IMR-90 (cell line): ENCODE results near the gene C11orf42. TPM values are rescaled to one million over a fixed set of nuclear protein-coding genes. Genes with fewer than 3 reads are reported as not detected.
A peak's percentile ranks its signal among the peaks of the same experiment; 100 is the strongest.

Experiments
- ATAC-seq: fragments of 200-7000 bp; cut with Tn5 transposase; 2 replicates; pipeline ENCODE4 v1.9.1; 2020; ENCODE audit warnings: low read depth, mild to moderate bottlenecking, moderate library complexity
- BruUV-seq: library from RNA; stranded (reverse); fragments of 400-500 nt; replicated peaks from 2 replicates; lab custom pipeline; 2021; lab: Mats Ljungman, UMichigan
- CTCF ChIA-PET: fragments of 300-600 bp; formaldehyde crosslinking; extraction: SDS; loops from one replicate; lab custom pipeline; 2021; ENCODE audit warnings: antibody characterized with exemption; lab: Yijun Ruan, JAX
- POLR2A ChIA-PET: fragments of 300-600 bp; sonication (Branson Sonifier 250); formaldehyde crosslinking; loops from one replicate; lab custom pipeline; 2022; ENCODE audit warnings: antibody characterized with exemption; ENCODE audit not compliant: unreplicated experiment; lab: Charles Lee
- DNase-seq: peaks from one replicate; pipeline ENCODE4 v3.0.0; 2013
- H2AFZ ChIP-seq: replicated peaks from 2 replicates; pipeline ENCODE3; 2013; ENCODE audit warnings: low read length, mild to moderate bottlenecking; ENCODE audit not compliant: poor library complexity
- H2AK5ac ChIP-seq: 2 replicates; pipeline ENCODE4 v1.6.1; 2013; ENCODE audit warnings: low read depth, low read length, inconsistent platforms
- H2AK9ac ChIP-seq: replicated peaks from 2 replicates; pipeline ENCODE3; 2013; ENCODE audit warnings: mild to moderate bottlenecking, low read depth, low read length, moderate library complexity; ENCODE audit not compliant: poor library complexity
- H2BK120ac ChIP-seq: 2 replicates; pipeline ENCODE4 v1.6.1; 2013; ENCODE audit warnings: low read depth, low read length, inconsistent platforms
- H2BK15ac ChIP-seq: 3 replicates; pipeline ENCODE4 v1.6.1; 2013; ENCODE audit warnings: low read depth, low read length, inconsistent platforms
- H2BK20ac ChIP-seq: 2 replicates; pipeline ENCODE4 v1.6.1; 2013; ENCODE audit warnings: low read depth, mild to moderate bottlenecking, inconsistent platforms, low read length, moderate library complexity
- H2BK5ac ChIP-seq: 2 replicates; pipeline ENCODE4 v1.6.1; 2013; ENCODE audit warnings: mild to moderate bottlenecking, low read depth, low read length, inconsistent platforms; ENCODE audit not compliant: poor library complexity, severe bottlenecking
- H3K14ac ChIP-seq: replicated peaks from 2 replicates; pipeline ENCODE4 v1.6.1; 2013; ENCODE audit warnings: low read depth, low read length, inconsistent platforms
- H3K18ac ChIP-seq: 2 replicates; pipeline ENCODE4 v1.6.1; 2013; ENCODE audit warnings: low read depth, low read length, control low read depth
- H3K23ac ChIP-seq: 2 replicates; pipeline ENCODE4 v1.6.1; 2013; ENCODE audit warnings: low read depth, low read length, inconsistent platforms
- H3K27ac ChIP-seq: 2 replicates; pipeline ENCODE4 v1.5.1; 2013; ENCODE audit warnings: mild to moderate bottlenecking, control low read depth, low read length; ENCODE audit not compliant: insufficient read depth
- H3K27me3 ChIP-seq: 2 replicates; pipeline ENCODE4 v1.6.1; 2013; ENCODE audit warnings: low read length; ENCODE audit not compliant: control insufficient read depth, insufficient read depth
- H3K36me3 ChIP-seq: 2 replicates; pipeline ENCODE4 v1.6.1; 2013; ENCODE audit warnings: low read length, mixed read lengths; ENCODE audit not compliant: control insufficient read depth, insufficient read depth
- H3K4ac ChIP-seq: 2 replicates; pipeline ENCODE4 v1.6.1; 2013; ENCODE audit warnings: low read depth, low read length, inconsistent platforms
- H3K4me1 ChIP-seq: 2 replicates; pipeline ENCODE4 v1.6.1; 2013; ENCODE audit warnings: low read length, mixed read lengths; ENCODE audit not compliant: control insufficient read depth, insufficient read depth
- H3K4me2 ChIP-seq: 2 replicates; pipeline ENCODE4 v1.6.1; 2013; ENCODE audit warnings: low read depth, mild to moderate bottlenecking, control low read depth, low read length, moderate library complexity
- H3K4me3 ChIP-seq: 2 replicates; pipeline ENCODE4 v1.5.1; 2013; ENCODE audit warnings: low read depth, mild to moderate bottlenecking, control low read depth, low read length, moderate library complexity; ENCODE audit not compliant: insufficient read depth
- H3K56ac ChIP-seq: 2 replicates; pipeline ENCODE4 v1.6.1; 2013; ENCODE audit warnings: low read length, inconsistent platforms; ENCODE audit not compliant: insufficient read depth; ENCODE audit errors: extremely low read depth
- H3K79me1 ChIP-seq, 2 experiments: 2 replicates each; pipeline ENCODE4 v1.6.1; 2013; ENCODE audit warnings: low read length in 2 of 2, inconsistent platforms in 1 of 2, low read depth in 1 of 2
- H3K9ac ChIP-seq: 2 replicates; pipeline ENCODE4 v1.6.1; 2013; ENCODE audit warnings: low read depth, low read length, control low read depth
- H3K9me1 ChIP-seq: 2 replicates; pipeline ENCODE4 v1.6.1; 2013; ENCODE audit warnings: low read length, inconsistent platforms; ENCODE audit not compliant: insufficient read depth
- H3K9me3 ChIP-seq: 2 replicates; pipeline ENCODE4 v1.6.1; 2013; ENCODE audit warnings: low read length; ENCODE audit not compliant: control insufficient read depth, insufficient read depth
- H4K20me1 ChIP-seq: 2 replicates; pipeline ENCODE4 v1.6.1; 2013; ENCODE audit warnings: low read length, inconsistent platforms; ENCODE audit not compliant: insufficient read depth
- H4K5ac ChIP-seq: 2 replicates; pipeline ENCODE4 v1.6.1; 2013; ENCODE audit warnings: mild to moderate bottlenecking, low read depth, low read length, control low read depth
- H4K8ac ChIP-seq, 2 experiments: 2 replicates each; pipeline ENCODE4 v1.6.1; 2013; ENCODE audit warnings: low read depth in 2 of 2, low read length in 2 of 2, control low read depth in 1 of 2, inconsistent platforms in 1 of 2
- H4K91ac ChIP-seq: 2 replicates; pipeline ENCODE4 v1.6.1; 2013; ENCODE audit warnings: low read depth, low read length, inconsistent platforms; ENCODE audit not compliant: insufficient read depth
- CEBPB ChIP-seq: IDR thresholded peaks from 2 replicates; pipeline ENCODE4 v1.6.1; 2012; ENCODE audit warnings: low read depth, low read length, improper control_type of control experiment
- ELK1 ChIP-seq: fragments of 150-350 bp; IDR thresholded peaks from 2 replicates; pipeline ENCODE4 v1.6.1; 2016; ENCODE audit warnings: low read depth, mild to moderate bottlenecking, low read length, moderate library complexity, borderline replicate concordance
- FOS ChIP-seq: fragments of 150-350 bp; IDR thresholded peaks from 2 replicates; pipeline ENCODE4 v1.6.1; 2016; ENCODE audit warnings: low read depth, low read length
- WGBS, 2 experiments: methylation state at CpG; one replicate each; pipeline versions ENCODE4 v1.1.5 to v1.1.7; 2013; ENCODE audit warnings: missing lambda C conversion rate in 2 of 2; ENCODE audit not compliant: insufficient read length in 1 of 2; ENCODE audit errors: extremely low coverage in 2 of 2; 5-methylcytosine and 5-hydroxymethylcytosine counted together
- dilution Hi-C: fragments of 300-500 bp; cut with HindIII; formaldehyde crosslinking; loops from one replicate; pipeline ENCODE4 v1.14.3; 2018; ENCODE audit warnings: low sequenced_read_pairs; ENCODE audit not compliant: unreplicated experiment
- in situ Hi-C: fragments of 300-500 bp; cut with MboI; formaldehyde crosslinking; loops from 3 replicates; pipeline ENCODE4 v1.14.3; 2019; ENCODE audit warnings: low sequenced_read_pairs, inconsistent platforms, mixed read lengths
- intact Hi-C: fragments of 100-400 bp; cut with micrococcal nuclease; formaldehyde crosslinking; loops from 2 replicates; pipeline ENCODE4 v1.10.0; 2022
- polyA plus RNA-seq, 3 experiments: library from polyadenylated mRNA; depleted of rRNA; stranded (reverse); fragments of >200 nt; gene quantifications; 2 replicates each; pipeline ENCODE4 v1.2.3, GENCODE V29; 2012; ENCODE audit warnings: low replicate concordance in 1 of 3
- total RNA-seq: library from RNA; depleted of rRNA; stranded (reverse); fragments of >200 nt; gene quantifications from 2 replicates; pipeline ENCODE4 v1.2.3, GENCODE V29; 2012

The C11orf42 gene
- total and polyA plus RNA-seq, 2 of the 4 experiments (the other 2 are of a cell fraction), result not detected

- no peaks in the 10 kb centered on the region for H3K36me3 ChIP-seq
- POLR2A ChIA-PET, result no interaction called here
- DNase-seq (peak; percentile 85), ATAC-seq (peak; percentile 45)
- H3K4me3 ChIP-seq, result no peak overlapping the region
- dilution Hi-C loops, result no loop called here
- H4K20me1 ChIP-seq, result no peaks in the 10 kb centered on the region
- H3K14ac ChIP-seq, result no peak overlapping the region
- peaks cover 7% of the 10 kb centered on the region for H3K27me3 ChIP-seq
- no peak overlapping the region for H3K9ac ChIP-seq
- H2BK120ac ChIP-seq, result no peak overlapping the region
- no peak overlapping the region for H3K18ac ChIP-seq
- no peaks in the 10 kb centered on the region for H3K79me1 ChIP-seq
- H2AFZ ChIP-seq, result peak overlapping the region; percentile 8
- no peak overlapping the region for H3K4ac ChIP-seq
- no TSS peak for BruUV-seq
- peaks cover 11% of the 10 kb centered on the region for H3K4me1 ChIP-seq
- intact Hi-C loops, result no loop called here
- no peak overlapping the region for H3K56ac ChIP-seq
- TF ChIP-seq CEBPB (0 out of 2 replicates have a peak, but pooled peaks have one; percentile 44), ELK1 (no peak), FOS (peak; percentile 50; the same call in 1 of the 2 replicates)
- H2AK5ac ChIP-seq, result no peak overlapping the region
- no peak overlapping the region for H2BK15ac ChIP-seq
- H4K8ac ChIP-seq, result no peak overlapping the region
- H2AK9ac ChIP-seq, result peak overlapping the region; percentile 15
- H3K23ac ChIP-seq, result no peak overlapping the region
- WGBS, 2 experiments, result no CpG with 5 or more reads among the region's 3 CpGs
- no peak overlapping the region for H4K91ac ChIP-seq
- no peak overlapping the region for H2BK20ac ChIP-seq
- H3K9me3 ChIP-seq, result no peaks in the 10 kb centered on the region
- CTCF ChIA-PET, result interaction anchor here (0.6 to 4.0 kb wide), 4 partner anchors 102 to 948 kb away, joined by 3 to 49 read pairs (median 23); no protein-coding TSS in a partner anchor
- no peak overlapping the region for H2BK5ac ChIP-seq
- H3K27ac ChIP-seq, result no peak overlapping the region
- no peak overlapping the region for H3K4me2 ChIP-seq
- H3K9me1 ChIP-seq, result no peaks in the 10 kb centered on the region
- no peak overlapping the region for H4K5ac ChIP-seq
- in situ Hi-C loops, result loop anchor here (5.0 kb wide), 2 partner anchors 67 to 102 kb away; no protein-coding TSS in a partner anchor
Observed at GRCh38 chr11:6249770-6250555, 44.6 kb downstream of the C11orf42 start.
